Testis (tissue), 3 donors: ENCODE results near the gene VAMP1. TPM values are rescaled to one million over a fixed set of nuclear protein-coding genes. Genes with fewer than 3 reads are reported as not detected.
"Not testable (repeated sequence)": the region's sequence is repeated elsewhere in the genome, so short reads cannot be mapped to it uniquely, and the experiment has no call there.

Experiments
- DNase-seq: peaks from one replicate; pipeline ENCODE4 v3.0.0-alpha.2; 2019
- H3K27ac ChIP-seq, 2 donors: fragments of 200-600 bp; sonication (generic); one replicate each; pipeline ENCODE4 v1.5.1; 2019
- H3K27me3 ChIP-seq: fragments of 200-600 bp; sonication (generic); one replicate; pipeline ENCODE4 v1.5.1; 2019
- H3K36me3 ChIP-seq: fragments of 200-600 bp; sonication (generic); one replicate; pipeline ENCODE4 v1.5.1; 2017; ENCODE audit warnings: low read depth; ENCODE audit errors: missing control alignments
- H3K4me1 ChIP-seq: fragments of 200-600 bp; sonication (generic); one replicate; pipeline ENCODE4 v1.5.1; 2019
- H3K4me3 ChIP-seq, 2 donors: fragments of 200-600 bp; sonication (generic); one replicate each; pipeline ENCODE4 v1.5.1; 2017 to 2019
- H3K9me3 ChIP-seq: fragments of 200-600 bp; sonication (generic); one replicate; pipeline ENCODE4 v1.5.1; 2017
- POLR2A ChIP-seq: fragments of 450-650 bp; IDR thresholded peaks from one replicate; pipeline ENCODE4 v1.6.1; 2017; ENCODE audit warnings: antibody characterized with exemption, mild to moderate bottlenecking, moderate library complexity
- WGBS, 2 donors: methylation state at CpG; one replicate each; pipeline ENCODE4 v1.1.5; 2018; 5-methylcytosine and 5-hydroxymethylcytosine counted together
- intact Hi-C: fragments of 100-400 bp; cut with DNase I; formaldehyde crosslinking; loops from one replicate; pipeline ENCODE4 v1.15.1; 2023; ENCODE audit warnings: low total_unique reads
- polyA plus RNA-seq: library from polyadenylated mRNA; stranded (reverse); fragments of 350-450 nt; fragmentation: Illumina TruSeq; extraction: RNeasy Lipid Tissue Mini Kit (QIAGEN cat#74804); gene quantifications from one replicate; pipeline ENCODE4 v1.2.3, GENCODE V29; 2014; ENCODE audit warnings: low read depth, low replicate concordance; ENCODE audit not compliant: insufficient read depth
- total RNA-seq, 2 donors: library from RNA; depleted of rRNA; stranded (reverse); fragments of >200 nt; gene quantifications; one replicate each; pipeline ENCODE4 v1.2.3, GENCODE V29; 2016
- TF ChIP-seq, protein P1 (sequence below), 3 experiments: fragments of 450-650 bp in 2 of 3; fragments of 200-600 bp in 1 of 3; sonication (generic) in 1 of 3; IDR thresholded peaks; one replicate each; pipeline ENCODE4 v1.5.1; 2016 to 2019; ENCODE audit warnings: antibody characterized with exemption in 3 of 3, mild to moderate bottlenecking in 2 of 3, moderate library complexity in 1 of 3

VAMP1 gene
- total and polyA plus RNA-seq, 3 donors from 2014 or later, result 12.7 to 18.3 (median 15.0) TPM

DNA sequence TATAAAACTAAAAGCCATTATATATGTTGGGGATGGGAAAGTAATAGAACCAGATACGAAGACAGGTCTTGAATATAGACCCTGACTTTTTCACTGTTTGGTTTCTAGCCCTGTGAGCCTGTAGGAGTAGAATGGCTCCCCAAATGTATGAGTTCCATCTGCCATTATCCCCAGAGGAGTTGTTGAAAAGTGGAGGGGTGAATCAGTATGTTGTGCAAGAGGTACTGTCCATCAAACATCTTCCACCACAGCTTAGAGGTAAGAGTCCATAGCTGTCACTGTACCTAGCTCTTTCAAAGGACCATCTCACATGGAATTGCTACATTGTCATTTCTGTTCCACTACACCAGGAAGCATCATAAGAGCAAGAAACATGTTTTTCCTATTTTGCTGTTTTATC lies 24.5 kb upstream of the VAMP1 start:
- DNase-seq, result no peak
- peaks cover 7% of the 10 kb centered on the region for H3K4me1 ChIP-seq
- intact Hi-C loops, result no loop called here
- no peak overlapping the region for H3K27ac ChIP-seq
- peak overlapping the region in 1 of 2 donors; percentile 72 for H3K4me3 ChIP-seq
- no peaks in the 10 kb centered on the region for H3K36me3 ChIP-seq
- WGBS, 2 donors, result 47 to 77% methylated on average over 1 of the region's 1 CpG
- TF ChIP-seq, protein P1, sequence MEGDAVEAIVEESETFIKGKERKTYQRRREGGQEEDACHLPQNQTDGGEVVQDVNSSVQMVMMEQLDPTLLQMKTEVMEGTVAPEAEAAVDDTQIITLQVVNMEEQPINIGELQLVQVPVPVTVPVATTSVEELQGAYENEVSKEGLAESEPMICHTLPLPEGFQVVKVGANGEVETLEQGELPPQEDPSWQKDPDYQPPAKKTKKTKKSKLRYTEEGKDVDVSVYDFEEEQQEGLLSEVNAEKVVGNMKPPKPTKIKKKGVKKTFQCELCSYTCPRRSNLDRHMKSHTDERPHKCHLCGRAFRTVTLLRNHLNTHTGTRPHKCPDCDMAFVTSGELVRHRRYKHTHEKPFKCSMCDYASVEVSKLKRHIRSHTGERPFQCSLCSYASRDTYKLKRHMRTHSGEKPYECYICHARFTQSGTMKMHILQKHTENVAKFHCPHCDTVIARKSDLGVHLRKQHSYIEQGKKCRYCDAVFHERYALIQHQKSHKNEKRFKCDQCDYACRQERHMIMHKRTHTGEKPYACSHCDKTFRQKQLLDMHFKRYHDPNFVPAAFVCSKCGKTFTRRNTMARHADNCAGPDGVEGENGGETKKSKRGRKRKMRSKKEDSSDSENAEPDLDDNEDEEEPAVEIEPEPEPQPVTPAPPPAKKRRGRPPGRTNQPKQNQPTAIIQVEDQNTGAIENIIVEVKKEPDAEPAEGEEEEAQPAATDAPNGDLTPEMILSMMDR (IDR thresholded peaks at IDR 0.05), result no peak
- TF ChIP-seq POLR2A, result no peak
- H3K27me3 ChIP-seq, result no peaks in the 10 kb centered on the region
- no peaks in the 10 kb centered on the region for H3K9me3 ChIP-seq

DNA sequence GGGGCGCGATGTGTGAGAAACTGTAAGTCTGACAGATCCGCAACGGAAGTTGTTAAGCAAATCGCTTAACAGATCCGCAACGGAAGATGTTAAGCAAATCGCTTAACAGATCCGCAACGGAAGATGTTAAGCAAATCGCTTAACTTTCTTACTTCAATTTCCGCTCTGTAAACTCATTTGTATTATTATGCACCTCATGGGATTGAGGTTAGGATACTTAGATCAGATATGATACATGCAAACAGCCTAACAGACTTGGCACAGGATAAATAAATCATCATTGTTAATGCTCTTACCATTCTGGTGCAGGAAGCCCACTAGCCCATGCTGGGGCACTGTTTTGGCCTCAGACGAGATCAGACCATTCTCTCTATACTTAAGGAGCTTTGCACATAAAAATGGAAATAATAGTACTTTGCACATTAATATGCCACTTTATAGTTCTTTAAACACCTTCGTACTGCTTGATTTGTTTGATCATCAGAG lies 23.8 kb upstream of the VAMP1 start:
- Histone ChIP-seq H3K4me3 (peak overlapping the region; percentile 72 to 86), H3K9me3 (no peaks in the 10 kb centered on the region), H3K27me3 (no peaks in the 10 kb centered on the region), H3K27ac (peak overlapping the region in 1 of 2 donors; percentile 99), H3K36me3 (no peaks in the 10 kb centered on the region), H3K4me1 (peaks cover 7% of the 10 kb centered on the region)
- no peak for DNase-seq
- 1 to 2% methylated on average over 14 of the region's 14 CpGs for whole genome bisulfite sequencing, 2 donors
- no peak for TF ChIP-seq POLR2A
- TF ChIP-seq, protein P1 (IDR thresholded peaks at IDR 0.05), result no peak
- intact Hi-C loops, result no loop called here

- Histone ChIP-seq H3K4me1 (peaks cover 7% of the 10 kb centered on the region), H3K9me3 (no peaks in the 10 kb centered on the region), H3K36me3 (no peaks in the 10 kb centered on the region), H3K4me3 (peak within 1 kb of the TSS; percentile 72 to 86), H3K27ac (peak within 1 kb of the TSS; percentile 82 to 99), H3K27me3 (no peaks in the 10 kb centered on the region)
- 0 to 1% methylated on average over 16 to 46 of the region's 49 CpGs for WGBS, 2 donors
- TF ChIP-seq, protein P1 (IDR thresholded peaks at IDR 0.05), result peak; percentile 23 to 67 (median 60)
- no peak for TF ChIP-seq POLR2A
- intact Hi-C loops, result no loop called here
- DNase-seq, result peak; percentile 98
These were observed 23.2 kb upstream of the VAMP1 start, which contains the start of gene NCAPD2 for GRCh38 chr12:6493497-6494257. TSS of gene NCAPD2 (plus strand) at chr12:6494102. CDS start at chr12:6495099, 997 bp downstream.

- intact Hi-C loops, result no loop called here
- 0 to 4% methylated on average over 30 to 39 of the region's 39 CpGs for WGBS, 2 donors
- peak; percentile 99 for DNase-seq
These were observed 22.5 kb upstream of the VAMP1 start, which contains the start of gene MRPL51 for GRCh38 chr12:6492838-6493496. TSS of gene MRPL51 (minus strand) at chr12:6493262. CDS start at chr12:6493136, 126 bp downstream.

DNA sequence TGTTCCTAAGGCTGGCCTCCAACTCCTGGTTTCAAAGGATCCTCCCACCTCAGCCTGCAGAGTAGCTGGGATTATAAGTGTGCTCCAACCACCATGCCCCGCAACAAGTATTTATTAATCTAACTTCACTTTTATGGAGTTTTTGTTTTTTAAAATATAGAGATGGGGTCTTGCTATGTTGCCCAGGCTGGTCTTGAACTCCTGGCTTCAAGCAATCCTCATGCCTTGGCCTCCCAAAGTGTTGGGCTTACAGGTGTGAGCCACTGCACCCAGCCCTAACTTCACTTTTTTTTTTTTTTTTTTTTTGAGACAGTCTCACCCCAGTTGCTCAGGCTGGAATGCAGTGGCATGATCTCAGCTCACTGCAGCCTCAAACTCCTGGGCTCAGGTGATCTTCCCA lies 20.2 kb upstream of the VAMP1 start:
- intact Hi-C loops, H3K27me3 ChIP-seq, H3K4me1 ChIP-seq, H3K27ac ChIP-seq, H3K4me3 ChIP-seq, DNase-seq, H3K9me3 ChIP-seq, H3K36me3 ChIP-seq: not testable (repeated sequence)
- WGBS, 2 donors, result 90 to 93% methylated on average over 1 of the region's 1 CpG

More at GRCh38 chr12:6492838-6493496, 22.5 kb upstream of the VAMP1 start, which contains the start of gene MRPL51:
- no peaks in the 10 kb centered on the region for H3K9me3 ChIP-seq
- no peaks in the 10 kb centered on the region for H3K27me3 ChIP-seq
- H3K4me1 ChIP-seq, result peaks cover 7% of the 10 kb centered on the region
- TF ChIP-seq, protein P1 (IDR thresholded peaks at IDR 0.05), result no peak
- no peak for TF ChIP-seq POLR2A
- H3K27ac ChIP-seq, result peak within 1 kb of the TSS; percentile 82 to 99
- H3K4me3 ChIP-seq, result peak within 1 kb of the TSS; percentile 72 to 86
- no peaks in the 10 kb centered on the region for H3K36me3 ChIP-seq
